MM.1S (cell line): ENCODE results near the gene CCDC160.

Experiments used
- EZH2 ChIP-seq: fragments of 300-600 bp; sonication (generic); optimal IDR thresholded peaks from 2 replicates; pipeline ENCODE3; 2017; ENCODE audit warnings: low read depth, mild to moderate bottlenecking, antibody characterized with exemption, low read length, mixed read lengths
- EZH2phosphoT487 ChIP-seq: fragments of 300-600 bp; sonication (generic); IDR thresholded peaks from 2 replicates; pipeline ENCODE4 v1.6.1; 2018; ENCODE audit warnings: antibody characterized with exemption, low read length
- TF ChIP-seq, protein P1 (sequence below): fragments of 300-600 bp; sonication (generic); IDR thresholded peaks from 2 replicates; pipeline ENCODE4 v1.5.1; 2016; ENCODE audit warnings: antibody characterized with exemption, low read length, mixed read lengths

DNA sequence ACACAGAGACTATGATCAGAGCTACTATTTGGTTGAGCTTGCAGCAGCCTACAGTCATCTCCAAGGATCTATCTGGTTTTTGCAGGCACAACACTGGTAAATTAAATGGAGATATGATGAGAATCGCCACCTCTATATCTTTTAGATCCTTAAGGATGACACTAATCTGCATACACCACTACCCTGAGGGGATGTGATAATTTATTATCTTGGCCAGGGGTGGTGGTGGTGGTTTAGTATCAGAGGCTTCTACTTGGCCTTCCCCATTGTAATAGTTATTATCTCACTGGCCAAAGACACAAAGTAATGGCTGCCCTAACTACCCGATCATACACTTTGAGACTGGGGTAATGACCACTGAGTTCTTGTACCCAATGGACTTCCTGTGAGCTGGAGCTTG is 21.2 kb downstream of the CCDC160 start:
- TF ChIP-seq, protein P1, sequence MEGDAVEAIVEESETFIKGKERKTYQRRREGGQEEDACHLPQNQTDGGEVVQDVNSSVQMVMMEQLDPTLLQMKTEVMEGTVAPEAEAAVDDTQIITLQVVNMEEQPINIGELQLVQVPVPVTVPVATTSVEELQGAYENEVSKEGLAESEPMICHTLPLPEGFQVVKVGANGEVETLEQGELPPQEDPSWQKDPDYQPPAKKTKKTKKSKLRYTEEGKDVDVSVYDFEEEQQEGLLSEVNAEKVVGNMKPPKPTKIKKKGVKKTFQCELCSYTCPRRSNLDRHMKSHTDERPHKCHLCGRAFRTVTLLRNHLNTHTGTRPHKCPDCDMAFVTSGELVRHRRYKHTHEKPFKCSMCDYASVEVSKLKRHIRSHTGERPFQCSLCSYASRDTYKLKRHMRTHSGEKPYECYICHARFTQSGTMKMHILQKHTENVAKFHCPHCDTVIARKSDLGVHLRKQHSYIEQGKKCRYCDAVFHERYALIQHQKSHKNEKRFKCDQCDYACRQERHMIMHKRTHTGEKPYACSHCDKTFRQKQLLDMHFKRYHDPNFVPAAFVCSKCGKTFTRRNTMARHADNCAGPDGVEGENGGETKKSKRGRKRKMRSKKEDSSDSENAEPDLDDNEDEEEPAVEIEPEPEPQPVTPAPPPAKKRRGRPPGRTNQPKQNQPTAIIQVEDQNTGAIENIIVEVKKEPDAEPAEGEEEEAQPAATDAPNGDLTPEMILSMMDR: no peak
- TF ChIP-seq EZH2: no peak
- no peak for TF ChIP-seq EZH2phosphoT487
